Measurements from ENCODE around the gene RAB11FIP3.

RAB11FIP3 gene

GRCh38 chr16:568401-569258 lies 143.2 kb downstream of the RAB11FIP3 start:
- DNase-seq (ENCODE audit: insufficient read length, low spot score) (no peak), FAIRE-seq (no peak)
- TF ChIP-seq CTCF (IDR thresholded peaks at IDR 0.05; ENCODE audit: insufficient read depth, missing control alignments): no peak

GRCh38 chr16:569445-570254 lies 144.2 kb downstream of the RAB11FIP3 start, which contains the start of gene PIGQ:
Gene PIGQ, plus strand, starts transcription at chr16:569968. Its CDS starts 4,107 bp downstream, at chr16:574075.
- no peak for TF ChIP-seq CTCF (IDR thresholded peaks at IDR 0.05; ENCODE audit: insufficient read depth, missing control alignments)
- DNase-seq (ENCODE audit: insufficient read length, low spot score) (peak; percentile 89), FAIRE-seq (no peak)
